HUES64 (cell line): ENCODE measurements around the gene SUCNR1.

ENCODE experiments used
- H3K27ac ChIP-seq: 2 replicates; pipeline ENCODE4 v1.7.0; 2013; ENCODE audit warnings: low read depth, low read length, inconsistent platforms
- H3K27me3 ChIP-seq: 2 replicates; pipeline ENCODE4 v1.6.1; 2013; ENCODE audit warnings: mild to moderate bottlenecking, low read length; ENCODE audit not compliant: insufficient read depth
- H3K36me3 ChIP-seq: 2 replicates; pipeline ENCODE4 v1.6.1; 2013; ENCODE audit warnings: mild to moderate bottlenecking, low read length; ENCODE audit not compliant: insufficient read depth
- H3K4me1 ChIP-seq: 2 replicates; pipeline ENCODE4 v1.6.1; 2013; ENCODE audit warnings: mild to moderate bottlenecking, low read length, moderate library complexity; ENCODE audit not compliant: insufficient read depth
- H3K4me3 ChIP-seq: 2 replicates; pipeline ENCODE4 v1.5.1; 2013; ENCODE audit warnings: mild to moderate bottlenecking, low read length, moderate library complexity
- H3K9ac ChIP-seq: 2 replicates; pipeline ENCODE4 v1.6.1; 2013; ENCODE audit warnings: mild to moderate bottlenecking, low read depth, low read length
- H3K9me3 ChIP-seq: 2 replicates; pipeline ENCODE4 v1.6.1; 2013; ENCODE audit warnings: low read depth, low read length; ENCODE audit not compliant: insufficient read depth
- WGBS: fragments of 150-250, 120-280 bp; methylation state at CpG from one replicate; pipeline ENCODE4 v1.1.7; 2013; ENCODE audit warnings: missing lambda C conversion rate; 5-methylcytosine and 5-hydroxymethylcytosine counted together

The SUCNR1 gene

GRCh38 chr3:151852074-151852811 is 21.2 kb upstream of the SUCNR1 start:
- Histone ChIP-seq H3K4me3 (no peak overlapping the region), H3K27me3 (no peaks in the 10 kb centered on the region), H3K36me3 (no peaks in the 10 kb centered on the region), H3K9me3 (no peaks in the 10 kb centered on the region), H3K27ac (no peak overlapping the region), H3K9ac (no peak overlapping the region), H3K4me1 (no peaks in the 10 kb centered on the region)
- 87% methylated on average over 11 of the region's 11 CpGs for WGBS

GRCh38 chr3:151856118-151856517 is 17.3 kb upstream of the SUCNR1 start:
- H3K27me3 ChIP-seq = no peaks in the 10 kb centered on the region
- no peak overlapping the region for H3K4me3 ChIP-seq
- H3K9me3 ChIP-seq = no peaks in the 10 kb centered on the region
- H3K27ac ChIP-seq = no peak overlapping the region
- 97% methylated on average over 3 of the region's 3 CpGs for WGBS
- no peak overlapping the region for H3K9ac ChIP-seq
- no peaks in the 10 kb centered on the region for H3K4me1 ChIP-seq
- H3K36me3 ChIP-seq = no peaks in the 10 kb centered on the region

GRCh38 chr3:151856641-151857040 is 16.8 kb upstream of the SUCNR1 start:
- H3K4me3 ChIP-seq = no peak overlapping the region
- no peaks in the 10 kb centered on the region for H3K36me3 ChIP-seq
- no peaks in the 10 kb centered on the region for H3K27me3 ChIP-seq
- H3K4me1 ChIP-seq = no peaks in the 10 kb centered on the region
- H3K9me3 ChIP-seq = no peaks in the 10 kb centered on the region
- H3K9ac ChIP-seq = no peak overlapping the region
- WGBS = 86% methylated on average over 2 of the region's 2 CpGs
- H3K27ac ChIP-seq = no peak overlapping the region

DNA sequence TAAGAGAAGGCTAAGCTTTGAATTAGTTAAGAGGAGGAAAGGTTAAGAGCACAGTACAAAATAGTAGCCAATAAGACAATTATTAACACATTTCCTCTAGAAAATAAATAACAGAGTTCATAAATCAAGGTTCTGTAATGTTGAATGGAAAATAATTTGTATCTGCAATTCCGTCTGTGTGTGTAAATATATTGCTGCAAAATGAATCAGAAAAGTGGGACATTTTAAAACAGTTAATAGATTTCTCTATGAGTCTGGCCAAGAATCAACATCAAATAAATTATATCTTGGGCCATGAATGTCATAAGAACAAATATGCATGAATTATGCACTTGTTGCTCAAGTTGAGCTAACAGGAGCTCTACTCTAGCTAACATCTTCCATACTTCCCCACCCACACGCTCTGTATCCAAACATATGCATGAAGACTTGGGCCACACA is 14.2 kb upstream of the SUCNR1 start:
- Histone ChIP-seq H3K27ac (no peak overlapping the region), H3K9ac (no peak overlapping the region), H3K4me3 (no peak overlapping the region), H3K36me3 (no peaks in the 10 kb centered on the region), H3K27me3 (no peaks in the 10 kb centered on the region), H3K4me1 (no peaks in the 10 kb centered on the region), H3K9me3 (no peaks in the 10 kb centered on the region)
- 94% methylated on average over 2 of the region's 2 CpGs for WGBS

DNA sequence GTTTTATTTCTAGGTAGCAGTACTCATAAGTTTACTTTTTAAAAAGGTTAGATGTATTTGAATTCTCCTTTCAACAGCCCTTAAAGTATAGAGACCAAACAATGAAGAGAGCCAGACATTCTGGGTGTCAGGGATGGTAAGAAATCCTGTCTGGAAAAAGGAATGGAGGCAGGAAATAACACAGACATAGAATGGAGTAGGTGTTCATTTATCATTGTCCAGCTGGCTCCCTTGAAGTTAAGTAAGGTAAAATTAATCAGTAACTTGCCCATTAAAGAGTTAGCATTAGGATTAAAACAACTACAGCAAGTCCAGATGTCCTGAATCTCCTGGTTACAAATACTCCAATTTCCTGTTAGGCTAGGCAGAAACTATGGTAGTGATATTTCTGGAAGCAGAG is 13.5 kb upstream of the SUCNR1 start:
- Histone ChIP-seq H3K36me3 (no peaks in the 10 kb centered on the region), H3K27me3 (no peaks in the 10 kb centered on the region), H3K9ac (no peak overlapping the region), H3K9me3 (no peaks in the 10 kb centered on the region), H3K4me3 (no peak overlapping the region), H3K27ac (no peak overlapping the region), H3K4me1 (no peaks in the 10 kb centered on the region)

DNA sequence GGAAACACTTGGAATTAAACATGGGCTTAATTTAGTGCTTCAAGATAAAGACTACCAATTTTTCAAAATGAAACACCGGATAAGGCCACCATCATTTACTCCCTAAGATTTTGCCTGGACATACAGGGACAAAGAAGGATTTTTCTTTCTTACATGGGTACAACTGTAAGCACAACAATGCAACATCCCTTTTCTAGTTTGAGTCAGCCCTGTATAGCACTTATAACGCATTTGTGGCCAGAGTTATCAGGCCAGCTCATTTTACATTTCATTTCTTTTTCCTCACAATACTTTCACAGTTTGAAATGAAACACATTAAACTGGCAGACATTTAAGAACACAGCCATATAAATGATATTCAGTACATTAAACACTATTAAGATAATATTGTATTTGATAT is 9.8 kb upstream of the SUCNR1 start:
- WGBS = 96% methylated on average over 2 of the region's 2 CpGs
- H3K36me3 ChIP-seq = no peaks in the 10 kb centered on the region
- no peaks in the 10 kb centered on the region for H3K9me3 ChIP-seq
- no peaks in the 10 kb centered on the region for H3K27me3 ChIP-seq
- H3K4me1 ChIP-seq = no peaks in the 10 kb centered on the region
- no peak overlapping the region for H3K27ac ChIP-seq
- H3K4me3 ChIP-seq = no peak overlapping the region
- H3K9ac ChIP-seq = no peak overlapping the region

DNA sequence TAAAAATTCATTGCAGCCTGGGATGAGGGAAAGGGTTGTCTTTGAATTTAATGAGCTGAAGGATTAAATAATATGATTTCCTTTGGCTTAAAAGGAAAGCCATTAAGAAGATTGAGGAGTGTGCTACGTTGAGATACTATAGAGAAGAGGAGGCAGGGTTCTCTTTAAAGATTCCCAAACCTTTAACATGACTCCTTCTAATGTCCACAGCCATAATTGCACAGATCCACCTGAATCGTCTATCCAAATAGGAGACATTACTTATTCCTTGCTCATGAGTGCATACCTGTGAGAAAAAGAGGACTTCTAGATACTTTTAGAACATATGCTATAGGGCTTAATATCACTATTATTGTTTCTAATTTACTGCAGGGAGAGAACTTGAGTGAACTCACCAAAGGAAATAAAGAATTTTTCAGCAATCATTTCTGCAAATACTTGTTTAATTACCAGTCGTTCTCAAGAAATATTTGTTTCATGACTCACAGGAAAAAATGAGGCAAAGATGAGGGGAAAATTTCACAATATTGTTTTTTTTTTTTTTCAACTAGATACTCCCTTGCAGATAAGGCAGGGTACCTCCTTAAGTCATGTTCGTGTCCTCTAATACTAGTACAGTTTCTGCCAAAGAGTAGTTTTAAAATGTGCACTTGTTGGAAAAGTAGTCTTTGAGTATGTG is 8.9 kb upstream of the SUCNR1 start:
- Histone ChIP-seq H3K4me3 (no peak overlapping the region), H3K4me1 (no peaks in the 10 kb centered on the region), H3K36me3 (no peaks in the 10 kb centered on the region), H3K27me3 (no peaks in the 10 kb centered on the region), H3K9ac (no peak overlapping the region), H3K27ac (no peak overlapping the region), H3K9me3 (no peaks in the 10 kb centered on the region)
- WGBS = 67% methylated on average over 3 of the region's 4 CpGs

- H3K36me3 ChIP-seq = no peaks in the 10 kb centered on the region
- H3K4me1 ChIP-seq = 0 out of 2 replicates have a peak, but pooled peaks cover 4% of the 10 kb centered on the region
- no peaks in the 10 kb centered on the region for H3K9me3 ChIP-seq
- H3K27me3 ChIP-seq = no peaks in the 10 kb centered on the region
- 91% methylated on average over 3 of the region's 4 CpGs for WGBS
- H3K27ac ChIP-seq = no peak overlapping the region
- H3K4me3 ChIP-seq = no peak overlapping the region
- no peak overlapping the region for H3K9ac ChIP-seq
These were observed 6.6 kb upstream of the SUCNR1 start for GRCh38 chr3:151866711-151867410.

- H3K27ac ChIP-seq = no peak overlapping the region
These were observed 5.8 kb upstream of the SUCNR1 start for GRCh38 chr3:151867666-151868065.

DNA sequence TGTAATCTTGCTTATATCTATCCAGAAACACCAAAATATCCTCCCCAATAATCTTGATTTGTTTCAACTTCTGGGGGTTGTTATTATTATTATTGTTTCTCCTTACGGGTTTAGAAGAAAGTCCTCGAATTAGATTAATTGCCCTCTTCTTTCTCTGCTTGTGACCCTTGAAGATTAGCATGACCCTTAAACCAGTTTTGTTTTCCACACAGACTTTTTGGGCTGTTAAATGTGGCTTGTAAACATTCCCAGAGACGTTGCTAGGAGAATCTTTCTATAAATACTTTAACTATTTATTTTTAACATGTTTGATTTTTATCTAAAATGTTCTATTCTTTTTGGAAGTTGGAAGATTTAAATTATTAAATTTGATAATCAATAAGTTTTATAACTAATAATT is 4.3 kb upstream of the SUCNR1 start:
- no peak overlapping the region for H3K9ac ChIP-seq
- no peaks in the 10 kb centered on the region for H3K27me3 ChIP-seq
- no peaks in the 10 kb centered on the region for H3K9me3 ChIP-seq
- 0 out of 2 replicates have a peak, but pooled peaks cover 5% of the 10 kb centered on the region for H3K4me1 ChIP-seq
- H3K36me3 ChIP-seq = no peaks in the 10 kb centered on the region
- no peak overlapping the region for H3K27ac ChIP-seq
- no peak overlapping the region for H3K4me3 ChIP-seq
- 78% methylated on average over 2 of the region's 3 CpGs for WGBS

More at GRCh38 chr3:151867666-151868065, 5.8 kb upstream of the SUCNR1 start:
- Histone ChIP-seq H3K9me3 (no peaks in the 10 kb centered on the region), H3K27me3 (no peaks in the 10 kb centered on the region), H3K4me3 (no peak overlapping the region), H3K36me3 (no peaks in the 10 kb centered on the region), H3K9ac (no peak overlapping the region), H3K4me1 (0 out of 2 replicates have a peak, but pooled peaks cover 5% of the 10 kb centered on the region)
- no CpG with 5 or more reads among the region's 1 CpG for WGBS
